Smooth muscle cell of the brain vasculature (primary cell): Measurements from ENCODE around the gene ITGB4.
A peak's percentile ranks its signal among the peaks of the same experiment; 100 is the strongest.

Experiments used
- DNase-seq: peaks from one replicate; pipeline ENCODE4 v3.0.0-alpha.2; 2012; ENCODE audit warnings: low read depth, low spot score

ITGB4 gene

DNA sequence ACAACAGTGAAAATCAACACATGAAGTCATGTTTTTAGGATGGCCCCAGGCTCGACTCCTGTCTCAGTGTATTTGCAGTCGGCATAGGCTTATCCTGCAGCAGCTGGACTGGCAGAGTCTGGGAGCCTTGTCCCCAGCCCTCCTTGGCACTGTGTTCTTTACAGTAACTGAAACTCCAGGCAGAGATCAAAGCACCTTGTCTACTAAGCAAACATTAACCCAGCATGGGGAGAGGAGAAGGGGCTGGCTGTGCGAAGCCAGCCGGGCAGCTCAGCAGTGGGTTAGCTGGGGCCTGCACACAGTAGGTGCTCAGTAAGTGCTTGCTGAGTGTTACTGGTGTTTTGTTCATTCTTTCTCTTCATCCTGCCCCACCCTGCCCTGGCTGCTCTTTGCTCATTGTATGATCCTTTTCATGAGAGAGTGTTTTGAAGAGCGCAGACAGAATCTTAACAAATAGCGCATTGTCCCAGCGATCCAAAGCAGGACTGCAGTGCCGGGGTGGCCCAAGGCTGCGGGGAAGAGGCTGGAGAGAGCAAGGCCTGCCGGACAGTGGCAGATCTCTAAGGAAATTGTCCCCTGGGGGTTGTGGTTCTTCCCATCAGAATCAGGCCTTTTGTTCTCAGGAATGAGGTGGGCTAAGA is 23.5 kb upstream of the ITGB4 start:
- no peak for DNase-seq

DNA sequence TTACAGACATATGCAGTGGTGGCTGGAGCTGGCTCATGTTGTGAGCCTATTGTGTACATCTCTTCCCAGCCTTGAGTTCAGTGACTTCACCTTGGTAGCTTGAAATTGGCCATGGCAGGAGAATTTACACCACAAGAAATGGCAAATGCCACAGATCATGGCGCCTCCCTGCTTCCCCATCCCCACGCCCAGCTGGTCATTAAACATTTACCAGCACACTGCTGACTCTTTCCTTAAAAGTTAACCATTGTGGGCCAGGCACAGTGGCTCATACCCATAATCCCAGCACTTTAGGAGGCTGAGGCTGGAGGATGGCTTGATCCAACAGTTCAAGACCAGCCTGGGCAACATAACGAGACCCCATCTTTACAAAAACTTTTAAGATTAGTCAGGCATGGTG is 22.6 kb upstream of the ITGB4 start:
- no peak for DNase-seq

DNA sequence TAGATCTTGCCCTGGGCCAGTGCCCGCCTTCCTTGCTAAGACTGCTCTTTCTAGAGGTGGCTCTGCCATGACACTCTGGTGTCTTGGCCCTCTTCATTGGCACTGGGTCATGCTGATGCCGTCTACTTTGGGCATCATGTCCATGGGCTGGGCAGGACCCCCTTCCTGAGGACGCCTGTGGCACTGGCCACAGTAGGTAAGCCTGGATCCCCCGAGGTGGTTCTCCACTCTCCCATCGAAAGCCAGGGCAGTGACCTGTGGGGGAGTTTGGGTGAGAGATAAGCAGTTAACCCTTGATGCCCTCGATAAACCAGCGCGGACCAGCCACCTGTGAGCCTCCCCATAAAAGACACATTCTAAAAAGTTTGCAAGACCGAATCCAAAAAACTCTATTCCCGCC is 20.0 kb upstream of the ITGB4 start:
- DNase-seq = no peak

DNA sequence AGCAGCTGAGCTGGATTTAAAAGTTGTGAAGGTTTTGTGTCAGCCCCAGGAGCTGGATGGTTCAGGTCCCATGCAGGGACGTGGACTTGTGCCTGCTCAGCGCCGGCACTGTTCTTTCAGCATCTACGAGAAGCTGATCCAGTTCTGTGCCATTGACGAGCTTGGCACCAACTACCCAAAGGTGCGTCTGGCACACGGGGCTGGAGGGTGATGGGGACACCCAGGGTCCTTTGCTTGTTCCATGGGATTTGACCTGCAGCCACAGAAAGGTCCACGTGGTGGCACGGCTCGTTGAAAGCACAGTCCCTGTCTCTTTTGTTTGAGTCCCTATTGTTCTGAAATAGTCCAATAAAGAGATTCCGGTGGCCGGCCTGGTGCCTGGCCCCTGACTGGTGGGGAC is 18.1 kb upstream of the ITGB4 start:
- no peak for DNase-seq

DNA sequence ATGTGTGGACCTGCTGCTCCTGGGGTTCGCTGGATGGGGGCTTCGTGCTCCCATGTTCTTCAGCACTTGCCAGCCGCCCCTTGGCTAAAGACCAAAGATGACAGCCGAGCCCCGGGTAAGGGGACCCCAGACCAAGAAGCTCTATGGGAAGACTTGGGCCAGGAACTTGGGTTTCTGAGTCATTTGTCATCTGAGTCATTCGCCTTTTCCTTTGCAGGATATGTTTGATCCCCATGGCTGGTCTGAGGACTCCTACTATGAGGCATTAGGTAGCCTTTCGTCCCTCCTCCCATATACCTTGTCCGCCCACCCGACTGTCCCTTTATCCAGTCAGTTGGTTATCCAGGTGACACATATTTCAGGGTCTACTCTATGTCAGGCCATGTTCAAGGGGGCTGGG is 17.7 kb upstream of the ITGB4 start:
- DNase-seq = no peak

DNA sequence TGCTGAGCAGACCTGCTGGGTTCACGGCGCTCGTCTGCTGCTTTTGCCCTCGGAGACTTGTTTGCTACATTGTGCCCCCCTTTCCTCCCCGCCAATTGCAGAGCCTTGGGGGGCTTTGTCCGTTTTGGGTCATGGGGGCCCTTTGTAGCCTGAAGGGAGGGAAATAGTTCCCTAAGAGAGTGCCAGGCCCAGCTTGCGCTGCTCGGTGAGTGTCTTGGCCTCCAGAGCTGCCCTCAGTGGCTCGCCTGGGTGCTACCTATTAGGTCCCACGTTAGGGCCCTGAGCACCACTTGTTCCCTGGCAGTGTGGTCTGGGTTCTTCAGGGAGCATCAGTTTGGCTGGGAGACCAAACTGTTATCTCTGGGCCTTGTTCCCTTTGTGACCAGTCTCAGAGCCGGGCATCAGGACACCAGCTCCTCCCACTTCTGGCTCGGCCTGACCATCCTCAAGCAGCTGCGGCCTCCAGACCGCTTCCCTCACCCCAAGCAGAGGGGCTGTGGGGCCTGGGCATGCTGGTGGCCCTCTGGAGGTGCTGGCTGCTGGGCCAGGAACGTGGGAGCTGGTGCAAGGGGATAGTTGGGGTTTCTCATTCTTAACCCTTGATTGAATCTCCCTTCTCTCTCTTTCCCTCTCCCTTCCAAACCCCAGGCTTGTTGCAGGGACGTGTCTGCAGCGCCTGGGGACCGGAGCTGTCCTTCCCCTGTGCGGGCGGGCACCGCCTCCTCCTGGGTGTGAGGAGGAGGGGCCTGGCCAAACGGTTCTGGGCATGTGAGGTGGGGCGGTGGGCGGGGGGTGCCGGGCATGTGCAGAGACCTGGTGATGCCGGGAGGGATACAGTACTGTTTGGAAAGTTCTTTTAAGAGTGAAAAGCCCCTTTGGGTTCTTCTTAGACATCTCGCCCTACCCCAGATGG is 16.0 kb upstream of the ITGB4 start:
- no peak for DNase-seq

DNA sequence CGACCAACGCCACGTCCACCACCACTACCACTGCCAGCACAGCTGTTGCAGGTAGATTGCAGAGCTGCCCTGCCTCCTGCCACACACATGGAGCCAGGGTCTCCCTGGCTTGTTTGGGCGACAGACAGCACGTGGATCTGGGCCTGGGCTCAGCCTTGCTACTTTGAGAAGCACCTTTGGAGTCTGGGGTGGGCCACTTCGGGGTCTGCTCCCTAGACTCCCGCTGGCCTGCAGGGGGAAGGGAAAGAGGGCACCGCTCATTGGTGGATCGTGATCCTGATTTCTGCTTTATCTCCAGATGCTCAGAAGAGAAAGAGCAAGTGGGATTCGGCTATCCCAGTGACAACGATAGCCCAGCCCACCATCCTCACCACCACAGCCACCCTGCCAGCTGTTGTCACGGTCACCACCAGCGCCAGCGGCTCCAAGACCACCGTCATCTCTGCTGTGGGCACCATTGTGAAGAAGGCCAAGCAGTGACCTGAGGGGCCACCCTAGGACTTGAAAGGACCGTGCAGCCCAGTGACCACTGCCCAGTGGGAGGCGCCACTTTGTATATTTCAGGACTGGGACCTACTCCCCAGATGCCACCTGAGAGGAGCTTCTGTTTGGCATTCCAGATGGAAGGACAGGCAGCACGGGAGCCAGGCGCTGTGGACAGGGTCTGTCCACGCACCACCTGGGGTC is 15.1 kb upstream of the ITGB4 start:
- no peak for DNase-seq

DNA sequence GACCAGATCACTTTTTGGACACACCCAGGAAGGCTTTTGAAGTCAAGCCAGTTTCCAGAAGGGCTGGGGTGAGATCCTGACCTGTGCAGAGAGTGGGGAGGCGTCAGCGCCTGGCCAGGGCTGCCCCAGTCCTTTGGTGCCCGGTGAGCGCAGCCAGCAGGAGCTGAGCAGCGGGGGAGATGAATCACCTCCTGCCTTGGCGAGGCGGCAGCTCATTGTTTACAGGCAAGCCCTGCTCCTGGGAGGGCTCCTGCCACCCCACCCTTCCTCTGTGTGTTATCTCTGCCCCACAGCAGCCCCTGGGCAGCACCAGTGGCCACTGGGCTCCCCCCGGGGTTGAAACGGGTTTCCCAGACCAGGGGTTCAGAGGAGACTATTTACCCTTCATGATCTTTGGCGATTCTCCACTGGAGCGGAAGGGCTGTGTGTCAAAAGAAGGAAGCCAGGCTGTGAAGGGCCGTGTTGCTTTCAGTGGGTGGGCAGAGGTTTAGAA is 14.1 kb upstream of the ITGB4 start:
- DNase-seq = peak; percentile 66

DNA sequence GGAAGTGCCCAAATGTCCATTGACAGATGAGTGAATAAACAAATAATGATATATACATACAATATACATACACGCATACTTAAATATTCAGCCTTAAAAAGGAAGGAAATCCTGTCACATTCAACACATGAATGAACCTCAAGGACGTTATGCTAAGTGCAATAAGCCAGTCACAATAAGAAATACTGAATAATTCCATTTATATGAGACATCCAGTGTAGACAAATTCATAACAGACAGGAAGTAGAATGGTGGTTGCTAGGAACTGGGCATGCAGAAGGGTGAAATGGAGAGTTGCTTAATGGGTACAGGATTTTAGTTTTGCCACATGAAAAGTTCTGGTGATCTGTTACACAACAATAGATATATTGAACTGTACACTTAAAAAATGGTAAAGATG is 8.8 kb upstream of the ITGB4 start:
- no peak for DNase-seq

DNA sequence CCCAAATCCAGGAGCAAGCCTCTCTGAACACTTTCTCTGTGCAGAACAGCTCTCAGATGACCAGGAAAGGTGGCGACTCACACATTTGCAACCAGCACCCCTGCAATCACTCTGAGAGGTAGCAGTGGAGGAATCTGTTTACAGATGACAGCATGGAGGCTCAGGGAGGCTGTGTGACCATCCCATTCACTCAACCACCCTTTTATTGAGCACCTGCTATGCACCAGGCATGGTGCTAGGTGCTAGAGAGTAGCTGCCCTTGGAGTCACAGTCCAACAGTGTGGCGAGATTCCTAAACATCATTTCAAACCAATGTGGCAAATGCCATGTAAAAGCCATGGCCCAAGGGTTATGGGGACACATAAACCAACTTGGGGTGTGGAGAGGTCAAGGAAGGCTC is 1.5 kb upstream of the ITGB4 start:
- DNase-seq = no peak

DNA sequence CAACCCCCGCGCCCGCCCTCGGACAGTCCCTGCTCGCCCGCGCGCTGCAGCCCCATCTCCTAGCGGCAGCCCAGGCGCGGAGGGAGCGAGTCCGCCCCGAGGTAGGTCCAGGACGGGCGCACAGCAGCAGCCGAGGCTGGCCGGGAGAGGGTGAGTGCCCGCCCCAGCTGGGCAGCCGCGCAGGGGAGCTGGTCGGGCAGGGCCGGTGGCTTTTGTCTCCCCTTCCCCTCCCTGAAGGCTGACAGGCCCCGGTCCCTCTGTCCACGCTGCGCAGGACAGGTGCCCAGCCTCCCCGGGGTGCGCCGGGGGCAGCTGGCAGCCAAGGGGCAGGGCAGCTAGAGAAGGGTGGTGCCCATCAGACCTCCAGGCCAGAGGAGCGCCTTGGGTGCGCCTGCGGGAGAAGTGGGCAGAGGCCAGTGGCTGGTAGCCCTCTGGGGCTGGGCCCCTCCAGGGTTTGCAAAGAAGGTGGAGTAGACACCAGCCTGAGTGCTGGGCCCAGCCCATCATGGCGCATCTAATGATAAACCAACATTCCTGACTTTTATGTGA is 278 bp downstream of the ITGB4 start:
- DNase-seq = no peak

DNA sequence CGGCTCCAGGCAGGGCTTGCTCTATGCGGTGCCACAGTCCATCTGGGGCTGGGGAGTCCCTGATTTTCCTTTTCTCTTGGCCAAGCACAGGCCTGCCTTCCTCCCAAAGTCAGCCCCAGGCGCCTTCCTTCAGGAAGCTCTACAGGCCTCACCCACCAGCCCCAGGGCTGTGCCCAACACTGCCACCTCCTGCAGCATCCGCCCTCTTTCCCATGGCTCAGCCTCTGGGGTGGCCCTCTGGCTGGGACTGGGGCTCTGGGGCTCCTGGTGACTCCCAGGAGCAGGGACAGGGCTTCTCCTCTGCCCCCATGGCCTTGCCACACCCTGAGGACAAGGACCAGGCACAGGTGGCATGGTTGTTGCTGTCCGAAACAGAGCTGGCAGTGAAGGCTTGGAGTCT is 817 bp downstream of the ITGB4 start:
- DNase-seq = no peak

DNA sequence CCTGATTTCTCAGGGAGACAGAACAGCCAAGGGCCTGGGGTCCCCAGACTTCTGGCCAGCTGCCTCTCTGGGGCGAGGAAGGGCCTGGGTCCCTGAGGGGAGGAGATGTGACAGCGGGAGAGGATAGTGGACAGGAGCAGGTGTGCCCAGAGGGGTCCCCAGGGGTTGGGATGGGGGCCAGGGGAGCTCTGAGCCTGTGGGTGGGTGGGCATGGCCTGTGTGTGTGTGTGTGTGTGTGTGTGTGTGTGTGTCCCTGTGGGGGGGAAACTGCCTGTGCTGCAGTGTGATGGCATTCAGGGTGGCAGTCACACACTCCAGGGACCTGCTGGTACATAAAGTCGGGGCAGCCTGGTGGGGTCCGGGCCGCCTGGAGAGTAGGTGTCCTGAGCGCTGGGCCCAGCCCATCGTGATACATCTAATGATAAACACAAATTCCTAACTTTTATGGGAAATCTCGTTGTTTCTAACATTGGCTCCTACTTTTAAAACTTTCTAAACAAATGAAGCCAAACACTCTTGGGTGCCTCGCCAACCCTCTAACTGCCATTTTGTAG is 1.4 kb downstream of the ITGB4 start:
- no peak for DNase-seq

DNA sequence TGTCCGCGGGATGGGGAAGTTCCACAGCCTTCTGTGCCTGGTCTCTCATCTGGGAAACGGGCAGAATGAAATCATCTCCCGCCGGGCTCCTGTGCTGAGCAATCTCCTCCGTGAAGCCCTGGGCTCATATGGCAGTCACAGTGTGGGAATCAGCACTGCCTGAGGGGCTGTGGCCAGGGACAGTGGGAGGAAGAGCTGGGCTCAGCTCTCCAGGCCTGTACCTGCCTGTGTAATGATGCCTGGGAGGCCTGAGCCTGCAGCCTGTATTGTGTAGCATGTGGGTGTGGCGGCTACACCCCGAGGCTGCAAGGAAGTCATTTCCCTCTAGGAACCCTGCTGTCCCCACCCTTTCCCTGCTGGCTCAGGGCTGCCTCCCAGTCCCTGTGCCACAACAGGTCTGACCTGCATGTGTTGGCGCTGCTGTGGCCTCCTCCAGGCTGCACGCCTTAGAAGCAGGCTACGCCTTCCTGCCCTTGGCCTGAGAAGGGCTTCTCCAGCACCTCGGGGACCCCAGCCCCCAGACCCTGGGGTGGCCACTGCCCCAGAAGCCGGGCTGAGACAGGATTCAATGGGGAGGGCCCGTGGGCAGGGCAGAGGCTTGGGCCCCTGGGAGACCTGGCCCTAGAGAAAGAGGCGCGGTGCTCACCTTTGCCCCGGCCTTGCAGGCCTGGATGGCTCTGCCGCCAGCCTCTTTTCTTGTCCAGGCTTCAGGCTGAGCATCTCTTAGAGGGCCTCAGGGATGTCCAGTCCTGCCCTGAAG is 2.1 kb downstream of the ITGB4 start:
- no peak for DNase-seq

DNA sequence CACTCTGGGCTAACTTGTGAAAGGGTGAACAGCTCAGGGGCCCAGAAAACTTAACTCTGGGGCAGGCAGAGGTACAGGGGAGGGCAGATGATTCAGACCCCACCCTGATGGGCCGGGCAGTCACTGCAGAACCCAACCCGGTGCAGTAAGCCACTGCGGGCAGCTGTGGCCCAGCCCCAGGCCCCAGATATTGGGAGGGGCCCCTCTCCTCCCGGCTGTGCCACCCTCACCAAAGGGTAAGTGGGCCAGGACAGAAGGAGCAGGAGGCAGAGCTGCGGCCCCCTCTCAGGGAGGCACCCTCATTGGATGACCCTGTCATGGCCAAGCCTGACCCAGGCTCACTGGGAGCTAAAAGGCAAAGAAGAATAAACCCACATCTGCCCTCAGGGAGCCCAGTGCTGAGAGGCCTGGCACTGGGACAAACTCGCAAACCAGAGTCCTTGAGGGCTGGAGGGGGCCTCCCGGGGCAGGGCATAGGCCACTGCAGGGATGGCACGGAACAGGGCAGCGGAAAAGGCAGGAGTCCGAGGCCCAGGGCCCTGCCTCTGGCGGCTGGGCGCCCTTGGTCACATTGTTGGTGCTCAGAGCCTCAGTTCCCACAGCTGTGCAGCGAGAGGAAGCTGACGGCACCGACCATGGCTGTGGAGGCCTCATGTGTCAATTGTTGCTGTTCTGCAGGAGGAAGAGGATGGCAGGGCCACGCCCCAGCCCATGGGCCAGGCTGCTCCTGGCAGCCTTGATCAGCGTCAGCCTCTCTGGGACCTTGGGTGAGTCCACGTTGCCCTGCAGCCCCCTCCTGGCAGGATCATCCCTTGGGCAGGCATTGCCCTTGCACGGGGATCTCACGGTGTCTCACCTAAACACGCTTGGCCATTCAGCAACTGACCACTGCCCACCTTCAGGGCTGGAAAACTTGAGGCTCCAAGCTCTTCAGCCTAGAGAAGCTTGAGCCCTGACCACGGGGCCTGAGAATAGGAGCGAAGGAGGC is 3.1 kb downstream of the ITGB4 start:
- DNase-seq = no peak

DNA sequence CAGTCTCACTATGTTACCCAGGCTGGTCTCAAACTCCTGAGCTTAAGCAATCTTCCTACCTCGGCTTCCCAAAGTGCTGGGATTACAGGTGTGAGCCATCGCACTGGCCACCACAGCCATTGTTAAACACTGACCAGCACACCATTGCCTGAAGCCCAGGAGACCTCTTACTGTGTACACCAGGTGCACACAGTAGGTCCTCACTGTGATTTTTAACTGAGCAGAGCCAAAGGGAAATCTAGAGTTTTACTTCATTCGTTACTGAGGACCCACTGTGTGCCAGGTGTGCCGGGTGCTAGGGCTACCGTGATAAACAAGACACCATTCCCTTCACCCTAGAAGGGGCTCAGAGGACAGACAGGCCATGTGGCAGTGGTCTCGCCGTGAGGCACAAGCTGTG is 4.2 kb downstream of the ITGB4 start:
- DNase-seq = no peak

DNA sequence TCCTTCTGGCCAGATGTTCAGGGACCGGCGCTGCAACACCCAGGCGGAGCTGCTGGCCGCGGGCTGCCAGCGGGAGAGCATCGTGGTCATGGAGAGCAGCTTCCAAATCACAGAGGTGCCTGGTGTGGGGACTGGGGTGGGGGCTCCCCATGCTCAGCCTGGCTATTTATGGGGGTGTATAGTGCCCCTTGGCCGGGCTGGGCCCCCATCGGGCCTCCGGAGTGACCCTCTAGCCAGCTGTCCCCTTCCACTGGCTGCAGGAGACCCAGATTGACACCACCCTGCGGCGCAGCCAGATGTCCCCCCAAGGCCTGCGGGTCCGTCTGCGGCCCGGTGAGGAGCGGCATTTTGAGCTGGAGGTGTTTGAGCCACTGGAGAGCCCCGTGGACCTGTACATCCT is 6.1 kb downstream of the ITGB4 start:
- DNase-seq = no peak

DNA sequence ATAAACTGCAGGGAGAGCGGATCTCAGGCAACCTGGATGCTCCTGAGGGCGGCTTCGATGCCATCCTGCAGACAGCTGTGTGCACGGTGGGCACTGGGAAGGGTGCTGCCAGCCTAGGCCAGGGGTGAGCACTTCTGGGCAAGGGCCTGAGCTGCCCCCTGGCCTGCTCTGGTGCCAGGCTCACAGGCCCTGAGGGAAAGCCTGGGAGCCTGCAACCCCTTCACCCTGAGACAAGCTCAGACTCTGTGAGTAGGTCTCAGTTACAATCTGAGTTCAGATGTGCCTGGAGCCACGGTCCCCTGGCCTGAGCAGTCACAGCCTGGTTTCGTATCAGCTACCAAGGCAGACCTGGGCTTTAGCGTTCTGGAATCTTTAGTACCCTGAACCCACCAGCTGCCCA is 8.1 kb downstream of the ITGB4 start:
- no peak for DNase-seq

DNA sequence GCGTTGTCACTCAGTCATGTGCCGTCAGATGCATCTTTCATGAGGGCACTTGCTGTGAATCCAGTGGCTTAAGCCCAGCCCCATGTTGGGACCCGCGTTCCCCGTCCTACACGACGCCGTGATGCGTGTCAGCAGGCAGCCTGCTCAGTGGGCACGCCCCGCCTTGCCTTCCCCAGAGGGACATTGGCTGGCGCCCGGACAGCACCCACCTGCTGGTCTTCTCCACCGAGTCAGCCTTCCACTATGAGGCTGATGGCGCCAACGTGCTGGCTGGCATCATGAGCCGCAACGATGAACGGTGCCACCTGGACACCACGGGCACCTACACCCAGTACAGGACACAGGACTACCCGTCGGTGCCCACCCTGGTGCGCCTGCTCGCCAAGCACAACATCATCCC is 8.8 kb downstream of the ITGB4 start:
- no peak for DNase-seq
